ENCODE results near the gene FA2H.

FA2H gene

DNA sequence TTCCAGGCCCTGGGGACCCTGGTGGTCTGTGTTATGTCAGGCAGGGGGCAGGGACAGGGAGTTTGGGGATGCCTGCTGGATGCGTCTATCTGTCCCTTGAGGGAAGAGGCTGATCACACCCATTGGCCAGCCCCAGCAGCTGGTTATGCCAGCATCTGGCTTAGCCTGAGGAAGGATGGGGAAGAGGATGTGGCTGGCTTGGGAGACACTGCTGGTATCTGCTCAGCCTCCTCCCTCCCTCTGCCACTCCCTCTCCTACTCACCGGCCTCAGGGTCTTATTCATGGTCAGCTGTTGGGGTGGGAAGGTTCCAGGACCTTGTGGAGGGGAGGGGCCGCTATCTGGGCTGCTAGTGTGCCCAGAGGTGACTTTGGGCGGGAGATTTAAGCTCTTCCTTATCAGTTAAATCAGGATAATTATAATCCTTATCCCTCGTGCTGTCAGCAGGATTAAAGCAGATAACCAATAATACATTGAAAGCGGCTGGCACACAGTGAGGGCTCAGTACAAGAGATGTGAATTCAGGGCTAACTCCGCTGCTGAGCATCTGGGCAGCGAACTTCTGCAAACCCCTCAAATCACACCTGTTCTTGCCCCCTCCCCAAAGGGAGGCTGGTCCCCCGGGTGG, 38.0 kb downstream of the FA2H start:
- no peak for DNase-seq (ENCODE audit: low read depth, low spot score)
- in situ Hi-C loops (cut with HindIII; ENCODE audit: low sequenced_read_pairs), result no loop called here
- no peak overlapping the region for H3K4me3 ChIP-seq (ENCODE audit: low read depth, low read length)
- TF ChIP-seq, protein P1, sequence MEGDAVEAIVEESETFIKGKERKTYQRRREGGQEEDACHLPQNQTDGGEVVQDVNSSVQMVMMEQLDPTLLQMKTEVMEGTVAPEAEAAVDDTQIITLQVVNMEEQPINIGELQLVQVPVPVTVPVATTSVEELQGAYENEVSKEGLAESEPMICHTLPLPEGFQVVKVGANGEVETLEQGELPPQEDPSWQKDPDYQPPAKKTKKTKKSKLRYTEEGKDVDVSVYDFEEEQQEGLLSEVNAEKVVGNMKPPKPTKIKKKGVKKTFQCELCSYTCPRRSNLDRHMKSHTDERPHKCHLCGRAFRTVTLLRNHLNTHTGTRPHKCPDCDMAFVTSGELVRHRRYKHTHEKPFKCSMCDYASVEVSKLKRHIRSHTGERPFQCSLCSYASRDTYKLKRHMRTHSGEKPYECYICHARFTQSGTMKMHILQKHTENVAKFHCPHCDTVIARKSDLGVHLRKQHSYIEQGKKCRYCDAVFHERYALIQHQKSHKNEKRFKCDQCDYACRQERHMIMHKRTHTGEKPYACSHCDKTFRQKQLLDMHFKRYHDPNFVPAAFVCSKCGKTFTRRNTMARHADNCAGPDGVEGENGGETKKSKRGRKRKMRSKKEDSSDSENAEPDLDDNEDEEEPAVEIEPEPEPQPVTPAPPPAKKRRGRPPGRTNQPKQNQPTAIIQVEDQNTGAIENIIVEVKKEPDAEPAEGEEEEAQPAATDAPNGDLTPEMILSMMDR (IDR thresholded peaks at IDR 0.05; ENCODE audit: low read depth, low read length), result no peak

DNA sequence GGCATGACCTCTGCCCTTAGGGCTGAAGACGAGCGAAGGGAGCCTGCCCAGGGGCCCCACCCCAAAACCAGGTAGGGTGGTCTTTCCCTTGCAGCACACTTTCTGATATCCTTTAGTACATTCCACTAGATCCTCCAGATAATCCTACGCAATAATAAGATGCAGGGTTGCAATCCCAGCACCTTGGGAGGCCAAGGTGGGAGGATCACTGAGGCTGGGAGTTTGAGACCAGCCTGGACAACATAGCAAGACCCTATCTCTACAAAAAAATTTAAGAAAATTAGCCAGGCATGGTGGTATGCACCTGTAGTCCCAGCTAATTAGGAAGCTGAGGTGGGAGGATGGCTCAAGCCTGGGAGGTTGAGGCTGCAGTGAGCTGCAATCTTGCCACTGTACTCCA, 39.1 kb downstream of the FA2H start:
- DNase-seq (ENCODE audit: low read depth, low spot score), result no peak
- in situ Hi-C loops (cut with HindIII; ENCODE audit: low sequenced_read_pairs), result no loop called here
- no peak overlapping the region for H3K4me3 ChIP-seq (ENCODE audit: low read depth, low read length)
- TF ChIP-seq, protein P1 (IDR thresholded peaks at IDR 0.05; ENCODE audit: low read depth, low read length), result no peak

DNA sequence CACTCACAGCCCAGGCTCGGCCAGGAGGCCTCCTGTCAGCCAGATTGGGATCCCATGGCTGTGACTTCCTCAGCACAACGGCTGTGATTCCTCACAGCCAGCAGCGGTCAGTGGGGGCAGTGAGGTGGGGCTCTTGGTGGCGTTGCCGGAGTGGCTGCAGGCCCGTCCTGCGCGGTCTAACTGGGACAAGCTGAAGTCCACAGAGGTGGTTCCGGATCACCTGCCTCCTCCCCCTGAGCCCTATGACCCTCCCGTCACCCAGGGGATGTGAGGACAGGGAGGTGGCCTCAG, 39.5 kb downstream of the FA2H start:
- in situ Hi-C loops (cut with HindIII; ENCODE audit: low sequenced_read_pairs), result no loop called here
- DNase-seq (ENCODE audit: low read depth, low spot score), result no peak
- no peak overlapping the region for H3K4me3 ChIP-seq (ENCODE audit: low read depth, low read length)
- TF ChIP-seq, protein P1 (IDR thresholded peaks at IDR 0.05; ENCODE audit: low read depth, low read length), result no peak

DNA sequence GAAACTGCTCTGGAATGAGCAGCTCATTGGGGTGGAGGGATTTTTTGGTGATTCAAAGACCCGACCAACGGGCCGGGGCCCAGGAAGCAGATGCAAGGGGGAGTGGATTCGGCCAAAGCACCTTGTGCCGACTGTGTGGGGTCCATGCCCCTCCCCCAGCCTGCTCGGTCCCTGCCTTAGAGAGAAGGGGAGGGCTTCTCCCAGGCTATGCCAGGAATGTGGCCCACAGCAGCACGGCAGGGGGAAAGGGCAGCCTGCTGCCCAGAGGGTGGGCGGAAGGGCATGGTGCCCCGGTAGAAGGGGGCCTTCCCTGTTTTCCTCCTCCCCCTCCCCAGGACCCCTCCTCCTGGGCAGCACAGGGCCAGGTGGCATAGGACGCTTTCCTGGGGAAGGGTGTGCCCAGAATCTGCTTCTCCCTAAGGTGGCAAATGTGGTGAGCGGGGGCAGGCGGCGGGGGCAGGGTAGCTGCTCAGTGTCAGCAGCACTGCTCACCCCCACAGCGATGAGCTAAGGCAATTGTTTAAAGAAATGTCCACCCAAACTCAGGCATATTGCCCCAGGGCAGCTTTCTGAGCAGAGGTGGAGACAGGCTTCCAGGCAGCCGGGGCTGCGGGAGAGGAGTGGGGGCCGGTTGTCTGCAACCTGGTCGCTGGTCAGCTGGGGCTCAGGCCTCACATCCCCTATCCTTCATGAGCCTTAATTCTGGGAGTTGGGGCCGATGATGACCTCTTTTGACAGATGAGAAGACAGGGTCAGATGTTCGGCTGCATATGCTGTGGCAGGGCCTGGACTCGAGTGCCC, 40.1 kb downstream of the FA2H start:
- DNase-seq (ENCODE audit: low read depth, low spot score), result no peak
- no peak overlapping the region for H3K4me3 ChIP-seq (ENCODE audit: low read depth, low read length)
- in situ Hi-C loops (cut with HindIII; ENCODE audit: low sequenced_read_pairs), result no loop called here
- TF ChIP-seq, protein P1 (IDR thresholded peaks at IDR 0.05; ENCODE audit: low read depth, low read length), result no peak

DNA sequence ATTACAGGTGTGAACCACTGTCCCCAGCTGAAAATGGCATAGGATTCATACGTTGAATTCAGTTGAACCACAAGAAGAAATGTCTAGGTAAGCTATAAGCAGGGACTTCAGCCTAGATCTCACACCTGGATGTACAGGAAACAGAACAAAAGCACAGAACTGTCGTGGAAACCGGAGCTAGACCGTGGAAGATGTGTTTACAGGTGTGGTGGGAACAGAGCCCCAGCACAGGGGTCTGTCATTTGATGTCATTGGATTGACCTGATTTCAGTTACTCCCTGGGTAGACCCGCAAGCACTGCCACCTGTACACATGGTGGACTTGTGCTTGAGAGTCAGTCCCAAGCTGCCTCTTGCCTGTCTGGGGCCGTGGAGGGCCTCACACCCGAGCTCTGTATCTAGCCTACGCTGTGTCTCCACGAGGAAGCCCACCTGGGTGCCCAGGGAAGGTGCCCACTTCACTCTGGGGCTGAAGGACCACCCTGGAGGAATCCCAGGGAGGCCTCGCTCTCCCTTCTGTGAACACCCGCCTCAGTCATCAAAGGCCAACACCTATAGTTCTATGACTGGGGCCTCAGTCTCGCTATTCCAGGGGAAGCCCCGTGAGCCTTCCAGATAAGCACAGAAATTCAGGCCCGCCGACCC, 41.8 kb downstream of the FA2H start:
- in situ Hi-C loops (cut with HindIII; ENCODE audit: low sequenced_read_pairs), result no loop called here
- H3K4me3 ChIP-seq (ENCODE audit: low read depth, low read length), result no peak overlapping the region
- TF ChIP-seq, protein P1 (IDR thresholded peaks at IDR 0.05; ENCODE audit: low read depth, low read length), result no peak
- DNase-seq (ENCODE audit: low read depth, low spot score), result no peak

DNA sequence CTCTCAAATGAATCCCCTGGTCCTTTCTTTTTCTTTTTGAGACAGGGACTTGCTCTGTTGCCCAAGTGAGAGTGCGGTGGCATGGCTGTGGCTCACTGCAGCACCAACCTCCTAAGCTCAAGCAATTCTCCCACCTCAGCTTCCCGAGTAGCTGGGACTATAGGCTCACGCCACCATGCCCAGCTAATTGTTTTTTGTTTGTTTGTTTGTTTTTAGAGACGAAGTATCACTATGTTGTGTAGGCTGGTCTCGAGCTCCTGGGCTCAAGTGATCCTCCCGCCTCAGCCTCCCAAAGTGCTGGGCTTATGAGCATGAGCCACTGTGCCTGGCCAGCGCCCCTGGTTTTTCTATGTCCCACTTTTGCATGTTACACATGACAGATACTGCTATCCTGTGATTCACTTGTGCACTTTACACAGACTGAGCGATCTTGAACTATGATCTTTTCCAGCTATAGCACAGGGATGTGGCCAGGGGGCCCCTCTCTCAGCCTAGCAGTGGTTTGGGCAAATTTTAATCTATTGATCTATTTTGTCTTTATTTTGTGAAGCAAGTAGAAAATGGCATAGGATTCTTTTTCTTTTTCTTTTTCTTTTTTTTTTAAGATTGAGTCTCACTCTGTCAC, 42.7 kb downstream of the FA2H start:
- no peak for DNase-seq (ENCODE audit: low read depth, low spot score)
- in situ Hi-C loops (cut with HindIII; ENCODE audit: low sequenced_read_pairs), result no loop called here
- H3K4me3 ChIP-seq (ENCODE audit: low read depth, low read length), result no peak overlapping the region
- TF ChIP-seq, protein P1 (IDR thresholded peaks at IDR 0.05; ENCODE audit: low read depth, low read length), result no peak

All from astrocyte of the spinal cord (primary cell).